GM04503 (cell line): ENCODE data around the gene PNRC2.
"Not testable (repeated sequence)": the region's sequence is repeated elsewhere in the genome, so short reads cannot be mapped to it uniquely, and the experiment has no call there.

ENCODE experiments used
- DNase-seq: peaks from one replicate; pipeline ENCODE4 v3.0.0-alpha.2; 2012; ENCODE audit warnings: low read depth

The PNRC2 gene

DNA sequence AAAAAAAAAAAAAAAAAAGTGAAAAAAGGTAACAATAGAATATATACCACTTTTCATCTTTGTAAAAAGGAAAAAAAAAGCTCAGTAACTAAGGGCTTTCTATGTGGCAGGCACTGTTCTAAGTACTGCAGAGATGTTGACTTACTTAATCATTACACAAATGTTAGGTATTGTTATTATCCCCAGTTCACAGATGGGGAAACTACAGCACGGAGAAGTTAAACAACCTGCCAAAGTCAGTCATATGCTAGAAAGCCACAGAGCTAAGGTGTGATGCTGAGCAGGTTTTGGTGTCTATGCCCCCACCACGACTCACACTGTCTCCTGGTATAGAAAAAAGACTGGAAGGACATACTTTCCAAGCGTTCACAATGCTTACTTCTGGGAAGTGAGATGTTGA is 6.6 kb upstream of the PNRC2 start:
- no peak for DNase-seq

DNA sequence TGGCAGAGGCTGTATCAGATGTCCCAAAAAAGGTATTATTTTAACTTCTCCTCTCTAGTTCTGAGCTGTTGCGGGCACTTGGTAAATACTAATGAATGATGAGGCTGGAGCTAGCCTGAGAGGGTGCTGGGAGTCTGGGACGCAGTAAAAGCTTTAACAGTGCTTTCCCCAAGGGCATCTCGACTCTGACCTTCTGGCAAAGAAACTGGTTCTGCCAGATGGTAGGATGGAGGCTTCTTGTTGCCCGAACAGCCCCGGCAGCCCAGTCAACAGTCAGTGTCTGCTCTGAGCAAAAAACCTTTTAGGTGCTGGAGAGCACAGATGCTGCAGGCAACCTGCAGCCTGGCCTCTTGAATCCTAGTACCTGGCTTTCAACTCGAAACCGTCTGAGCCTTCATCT is 2.5 kb upstream of the PNRC2 start:
- no peak for DNase-seq

DNA sequence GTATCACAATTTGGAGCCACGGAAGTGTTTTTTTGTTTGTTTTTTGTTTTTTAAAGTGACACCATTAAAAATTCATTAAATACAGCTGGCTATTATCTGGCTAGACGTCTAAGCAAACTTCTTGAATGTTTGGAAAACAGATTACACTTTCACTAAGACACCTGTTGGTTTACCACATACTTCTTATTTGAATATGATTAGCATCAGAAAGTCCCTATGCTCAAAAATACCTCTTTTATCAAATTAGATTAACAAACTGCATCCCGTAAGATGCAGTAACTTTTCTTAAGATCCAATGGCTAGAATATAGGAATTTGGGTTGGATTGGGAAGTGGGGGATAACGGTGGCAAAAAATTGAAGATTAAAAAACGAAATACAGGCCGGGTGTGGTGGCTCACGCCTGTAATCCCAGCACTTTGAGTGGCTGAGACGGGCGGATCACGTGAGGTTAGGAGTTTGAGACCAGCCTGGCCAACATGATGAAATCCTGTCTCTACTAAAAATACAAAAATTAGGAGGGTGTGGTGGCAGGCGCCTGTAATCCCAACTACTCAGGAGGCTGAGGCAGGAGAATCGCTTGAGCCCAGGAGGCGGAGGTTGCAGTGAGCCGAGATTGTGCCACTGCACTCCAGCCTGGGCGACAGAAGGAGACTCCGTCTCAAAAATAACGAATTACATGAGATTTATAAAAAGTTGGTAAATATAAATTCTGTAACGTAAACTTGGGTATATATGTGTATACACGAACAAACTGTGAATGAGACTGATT is 1.4 kb upstream of the PNRC2 start:
- not testable (repeated sequence) for DNase-seq

DNA sequence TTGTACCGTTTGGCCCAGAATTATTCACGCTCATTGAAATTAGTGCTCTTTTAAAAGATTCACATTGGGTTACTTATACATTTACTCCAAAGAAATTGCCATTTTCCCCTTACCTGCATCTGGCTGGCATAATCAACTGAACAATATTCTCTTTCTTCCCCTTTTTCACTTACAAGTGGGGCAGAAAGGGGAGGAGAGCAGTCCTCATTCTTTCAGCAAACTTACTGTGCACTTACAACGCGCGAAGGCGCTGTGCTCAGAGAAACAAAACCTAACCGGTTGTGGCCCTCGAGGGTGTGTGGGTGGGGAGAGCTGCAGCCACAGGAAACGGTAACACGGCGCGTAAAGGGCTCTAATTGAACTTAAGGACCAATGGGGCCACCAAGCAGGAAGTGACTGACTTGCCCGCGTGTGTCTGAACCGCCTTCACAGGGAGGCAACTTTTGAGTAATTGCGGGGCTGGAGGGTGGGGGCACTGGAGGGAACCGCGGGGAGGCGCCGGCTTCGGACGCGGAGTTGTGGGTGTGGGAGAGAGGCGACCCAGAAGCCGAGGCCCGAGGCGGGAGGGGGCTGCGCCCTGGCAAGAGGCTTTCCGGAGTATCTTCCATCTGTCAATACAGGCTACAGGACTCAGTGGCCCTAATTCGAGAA is 693 bp upstream of the PNRC2 start:
- peak; percentile 63 for DNase-seq

DNA sequence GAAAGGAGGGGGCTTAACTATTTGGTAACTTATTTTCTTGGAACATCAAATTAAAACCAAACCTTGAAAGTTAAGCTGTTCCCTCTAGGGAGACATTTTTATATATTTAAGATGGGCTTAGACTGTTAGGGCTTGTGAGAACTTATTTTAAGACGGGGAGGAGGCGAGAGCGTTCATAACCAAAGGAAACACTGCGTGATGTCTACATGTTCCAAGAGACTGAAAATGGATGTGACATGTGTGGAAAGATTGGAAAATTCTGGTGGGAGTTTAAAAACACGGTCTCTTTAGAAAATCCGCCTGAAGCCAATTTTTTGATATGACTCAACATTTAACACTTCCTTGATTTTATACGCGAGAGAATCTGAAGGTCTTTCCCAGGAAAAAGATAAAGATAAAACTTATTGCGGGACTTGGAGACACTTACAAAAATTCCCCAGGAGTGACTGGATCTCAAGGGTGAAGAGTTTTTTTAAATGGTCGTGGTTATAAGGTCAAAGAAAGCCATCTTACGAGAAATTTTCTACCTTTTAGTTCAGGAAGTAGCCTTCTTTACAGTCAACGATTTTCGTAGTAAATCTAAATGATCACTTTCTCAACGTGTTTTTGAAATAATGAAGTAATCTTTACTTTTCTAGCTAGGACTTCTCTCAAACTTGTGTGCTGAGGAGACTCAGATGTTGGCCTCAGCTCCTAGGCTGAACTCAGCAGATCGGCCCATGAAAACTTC is 828 bp downstream of the PNRC2 start:
- no peak for DNase-seq

DNA sequence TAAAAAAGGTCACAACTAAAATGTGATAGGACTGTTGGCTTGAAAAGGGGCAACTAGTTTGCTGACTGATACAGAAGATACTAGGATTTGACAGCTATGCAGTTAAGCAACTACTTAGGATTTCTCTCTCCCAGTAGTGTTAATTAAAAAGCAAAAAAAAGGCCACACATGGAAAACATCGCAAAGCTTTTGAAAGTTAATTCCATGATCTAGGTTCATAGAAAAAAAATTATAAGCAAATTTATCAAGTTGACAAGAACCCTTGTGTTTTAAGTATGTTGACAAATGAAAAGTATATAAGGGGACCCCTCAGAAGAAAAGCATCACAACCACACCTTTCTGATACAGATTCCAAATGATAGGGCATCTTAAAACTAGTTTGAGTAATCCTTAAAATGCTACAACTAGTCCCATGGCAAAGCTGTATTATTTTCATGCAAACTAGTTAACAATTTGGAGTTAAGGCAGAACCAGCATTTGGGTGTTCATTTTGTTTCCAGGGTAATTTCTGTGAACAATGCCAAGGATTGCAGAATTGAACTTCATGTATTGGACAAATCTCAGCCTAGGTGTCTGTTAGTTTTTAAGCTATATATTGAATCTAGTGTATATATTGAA is 4.1 kb downstream of the PNRC2 start:
- DNase-seq: no peak

DNA sequence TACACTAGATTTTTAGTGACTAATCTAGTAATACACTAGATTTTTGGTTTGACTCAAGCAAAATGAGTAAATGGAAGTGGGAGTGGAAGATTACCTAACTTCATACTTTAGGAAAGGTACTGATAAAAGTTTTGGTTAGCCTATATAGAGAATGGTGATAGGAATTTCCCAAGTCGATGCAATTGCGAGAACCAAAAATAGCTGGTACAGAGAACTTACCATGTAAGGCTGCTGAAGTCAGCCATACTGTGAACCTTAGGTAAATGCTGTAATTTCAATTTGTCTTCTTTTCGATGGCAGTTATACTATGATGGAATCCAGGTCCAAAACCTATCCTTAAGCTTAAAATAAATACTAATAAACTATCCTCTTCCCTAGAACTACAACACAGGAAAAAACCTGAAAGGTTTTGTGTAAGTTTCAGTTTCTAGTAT is 4.6 kb downstream of the PNRC2 start:
- DNase-seq: no peak

DNA sequence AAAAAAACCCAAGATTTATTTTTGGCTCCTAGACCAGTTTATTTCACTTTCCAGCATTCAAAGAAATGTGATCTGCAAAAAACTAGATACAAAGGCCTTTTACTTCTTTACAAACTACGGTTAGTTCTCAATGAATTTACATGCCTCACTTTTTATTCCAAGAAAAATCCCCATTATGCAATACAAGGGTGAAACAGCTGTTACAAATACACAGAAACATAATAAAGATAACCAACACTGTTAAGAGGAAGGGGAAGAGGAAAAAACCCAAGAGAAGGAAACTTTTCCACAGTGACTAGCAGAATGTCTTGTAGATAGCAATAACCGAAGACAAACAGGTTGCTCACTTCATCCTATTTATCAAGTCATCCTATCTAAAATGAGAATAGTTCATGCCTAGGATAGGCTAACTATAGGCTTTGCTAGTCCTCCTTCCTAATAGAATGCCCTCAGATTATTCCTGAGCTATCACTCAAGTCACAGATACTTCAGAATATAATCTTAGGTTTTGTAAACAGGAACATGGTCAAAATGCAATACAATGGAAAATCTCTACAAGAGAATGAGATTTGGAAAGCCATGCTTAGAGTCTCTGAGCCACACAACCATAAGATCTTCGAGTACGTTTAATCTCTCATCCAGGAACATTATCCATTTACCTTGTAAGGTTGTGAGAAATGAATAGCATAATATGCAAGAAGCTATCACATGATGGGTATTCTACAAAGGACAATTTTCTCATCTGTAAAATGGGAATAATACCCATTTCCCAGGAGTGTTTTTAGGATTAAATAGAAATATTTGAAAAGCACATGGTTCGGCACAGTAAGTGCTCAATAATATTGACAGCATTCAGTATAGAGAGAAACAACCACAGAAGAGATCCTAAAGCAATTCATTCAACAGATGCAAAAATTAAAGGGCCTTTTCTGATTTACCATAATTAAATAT is 5.4 kb downstream of the PNRC2 start:
- no peak for DNase-seq

DNA sequence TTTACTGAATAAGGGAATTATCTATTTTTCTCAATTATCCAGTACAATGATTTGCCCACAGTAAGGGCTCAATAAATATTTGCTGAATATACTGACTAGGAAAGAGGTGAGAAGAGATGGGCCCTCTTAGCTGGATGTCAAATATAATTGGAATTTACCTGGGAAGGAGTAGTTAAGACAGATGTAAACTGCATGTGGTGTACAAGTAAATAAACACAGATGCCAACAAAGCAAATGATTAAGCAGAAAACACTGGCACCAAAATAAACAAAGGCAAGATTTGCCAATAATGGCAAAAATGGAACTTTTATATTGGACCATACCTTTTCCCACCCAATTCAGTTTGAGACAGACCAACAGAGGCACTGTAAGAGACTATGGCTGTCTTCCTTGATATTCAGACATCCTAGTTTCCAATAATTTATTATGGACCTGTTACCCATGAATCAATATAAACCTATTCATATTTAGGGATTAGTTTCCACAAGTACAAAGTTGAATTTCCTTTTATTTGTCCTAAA is 7.4 kb downstream of the PNRC2 start:
- DNase-seq: no peak

DNA sequence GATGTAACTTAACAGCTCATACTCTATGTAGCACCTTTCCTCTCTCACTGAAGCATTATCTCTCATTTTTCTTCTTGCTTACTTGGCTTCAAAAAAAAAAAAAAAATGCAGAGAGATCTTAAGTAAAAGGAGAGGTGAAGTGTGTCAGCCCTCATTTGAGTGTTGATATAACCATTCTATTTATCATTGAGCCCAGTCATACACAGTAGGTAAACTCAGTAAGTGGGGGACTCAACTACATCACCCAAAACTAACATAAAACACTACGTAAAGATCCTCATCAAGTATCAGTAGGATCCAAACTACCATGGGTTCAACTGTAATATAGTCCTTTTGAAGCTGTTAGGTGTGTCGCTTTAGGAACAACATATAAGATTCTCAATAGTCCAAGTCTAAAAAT is 8.2 kb downstream of the PNRC2 start:
- no peak for DNase-seq

DNA sequence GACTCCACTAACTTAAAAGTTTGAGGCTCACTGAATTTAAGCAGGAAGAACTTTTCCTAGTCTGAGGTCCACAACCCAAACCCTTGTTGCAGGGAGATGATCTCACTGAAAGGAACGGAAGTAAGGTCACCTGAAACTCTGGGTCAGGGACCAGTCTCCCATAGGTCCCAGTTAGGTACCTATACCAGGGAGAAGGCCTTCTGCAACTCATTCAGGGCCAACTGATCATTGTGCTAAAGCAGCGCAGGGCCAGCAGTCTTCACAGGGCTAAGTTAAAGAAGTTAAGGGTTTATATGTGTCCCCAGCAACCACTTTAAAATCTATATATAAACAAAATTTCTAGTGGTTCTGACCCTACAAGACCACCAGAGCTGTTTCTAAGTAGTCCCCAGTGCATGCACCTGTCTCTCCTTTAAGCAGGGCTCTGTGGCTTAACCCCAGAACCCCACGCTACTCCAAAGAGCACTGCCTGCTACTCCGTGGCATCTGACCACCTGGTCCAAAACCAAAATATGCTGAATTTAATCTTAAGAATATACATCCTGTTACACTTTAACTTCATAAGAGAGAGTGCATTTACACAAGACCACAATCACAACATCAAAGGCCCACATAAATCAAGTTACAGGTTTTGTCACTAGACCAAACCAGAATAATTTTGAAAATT is 17.7 kb downstream of the PNRC2 start:
- DNase-seq: no peak

DNA sequence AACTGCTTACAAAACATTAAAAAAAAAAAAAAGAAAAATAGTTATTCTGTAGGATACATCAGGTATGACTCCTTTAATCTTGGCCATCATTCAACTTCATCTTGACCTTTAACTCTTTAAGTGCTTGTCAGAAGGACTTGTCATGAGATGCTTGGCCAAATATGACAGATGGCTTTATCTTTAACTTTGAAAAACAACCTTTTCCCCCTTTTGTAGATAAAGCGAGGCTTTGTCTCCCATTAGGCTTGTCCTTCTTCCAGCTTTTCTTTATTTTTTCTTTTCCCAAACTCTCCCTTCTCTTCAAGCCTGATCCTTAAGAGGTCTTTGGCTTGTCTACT is 18.2 kb downstream of the PNRC2 start:
- no peak for DNase-seq

DNA sequence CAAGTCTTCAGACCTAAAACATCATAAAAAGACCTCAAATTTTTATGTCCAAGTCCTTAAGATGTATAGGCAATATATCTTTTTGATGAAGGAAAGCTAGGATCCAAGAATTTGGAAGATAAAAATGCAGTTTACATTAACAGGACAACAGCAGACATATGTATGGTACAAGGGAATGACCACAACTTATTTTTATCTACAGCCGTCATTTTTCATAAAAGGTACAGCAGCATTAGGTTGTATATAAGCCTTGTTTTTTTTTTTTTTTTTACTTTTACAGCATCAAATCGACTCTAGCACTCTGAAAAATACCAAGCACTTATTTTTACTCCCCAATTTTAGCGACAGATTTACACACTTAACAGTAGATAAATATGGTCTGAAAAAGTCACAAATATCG is 19.2 kb downstream of the PNRC2 start:
- no peak for DNase-seq

DNA sequence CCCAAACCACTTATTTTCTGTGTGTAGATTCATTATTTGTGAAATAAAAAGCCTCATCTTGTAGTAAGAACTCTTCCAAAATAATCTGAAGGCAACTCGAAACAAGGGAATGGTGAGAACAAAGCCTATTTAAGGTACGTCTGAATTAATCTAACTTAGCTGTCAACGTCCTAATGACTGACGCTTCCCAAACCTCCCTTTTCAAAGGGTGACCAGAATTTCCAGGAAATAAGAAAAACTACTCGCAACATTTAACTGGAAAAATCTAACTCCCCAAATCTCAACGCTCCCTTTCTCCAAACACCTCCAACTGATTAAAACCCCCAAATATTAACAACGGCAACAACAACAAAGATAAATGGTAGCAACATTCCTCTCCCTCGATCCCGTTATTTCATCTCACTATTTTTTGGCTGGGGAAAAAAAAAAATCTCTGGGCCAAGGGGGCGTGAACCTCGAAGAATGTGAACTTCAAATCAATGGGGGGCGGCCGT is 19.8 kb downstream of the PNRC2 start:
- DNase-seq: no peak

DNA sequence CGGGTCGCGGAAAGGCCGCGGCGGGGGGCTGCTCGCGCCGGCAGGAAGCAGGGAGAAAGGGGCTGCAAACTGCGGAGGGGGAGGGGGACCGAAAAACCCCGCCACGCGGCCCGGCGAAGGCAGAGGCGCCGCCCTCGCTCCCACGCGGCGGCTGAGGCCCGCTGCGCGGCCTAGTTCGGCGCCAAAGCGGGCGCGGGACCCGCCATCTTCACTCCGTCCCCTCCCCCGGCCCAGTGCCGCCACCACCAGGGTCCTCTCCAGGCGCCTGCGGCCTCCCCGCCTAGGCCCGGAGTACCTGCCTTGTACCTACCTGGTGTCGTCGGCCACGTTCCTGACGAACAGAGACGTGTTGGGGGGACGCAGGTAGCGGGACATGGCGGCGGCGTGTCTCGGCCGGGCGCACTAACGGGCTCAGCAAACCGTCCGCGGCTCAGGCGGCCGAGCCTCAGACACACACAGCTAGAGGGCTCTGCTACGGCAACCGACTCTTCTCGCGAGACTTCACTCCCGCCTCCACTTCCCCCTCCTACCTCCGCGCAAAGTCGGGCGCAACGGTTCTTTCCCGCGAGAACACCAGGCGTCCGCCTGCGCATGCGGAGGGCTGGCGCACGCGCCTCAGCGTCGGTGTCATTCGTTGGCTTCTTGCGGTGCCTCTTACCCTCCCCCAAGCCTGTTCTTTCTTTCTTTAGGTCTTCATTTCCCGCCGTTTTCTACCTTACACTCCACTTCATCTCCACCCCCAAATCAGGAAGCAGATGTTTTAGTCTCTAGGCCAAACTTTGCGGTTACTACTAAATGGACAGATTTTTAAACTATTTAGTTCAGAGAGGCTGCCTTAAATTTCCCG is 20.5 kb downstream of the PNRC2 start, which contains the start of gene SRSF10:
Gene SRSF10 (minus strand): TSS at position 447 of the 847 bp plus-strand sequence. CDS start 72 bp downstream, at position 375.
- peak; percentile 85 for DNase-seq

DNA sequence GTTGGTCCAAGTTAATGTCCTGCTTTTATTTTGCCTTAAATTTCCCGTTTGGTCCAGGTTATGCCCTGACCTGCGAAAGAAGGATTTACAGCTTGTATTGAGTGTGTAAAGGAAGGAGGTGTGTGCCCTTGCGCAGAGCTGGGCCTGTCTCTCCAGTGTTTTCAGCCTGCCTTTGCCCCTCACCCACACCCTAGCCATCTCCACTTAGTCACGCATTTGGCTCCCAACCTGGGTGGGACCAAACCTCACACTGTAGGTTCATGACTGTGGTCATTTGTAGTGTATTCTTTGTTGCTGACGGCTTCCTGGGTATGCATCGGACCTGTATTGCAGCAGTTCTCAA is 21.1 kb downstream of the PNRC2 start:
- DNase-seq: no peak

DNA sequence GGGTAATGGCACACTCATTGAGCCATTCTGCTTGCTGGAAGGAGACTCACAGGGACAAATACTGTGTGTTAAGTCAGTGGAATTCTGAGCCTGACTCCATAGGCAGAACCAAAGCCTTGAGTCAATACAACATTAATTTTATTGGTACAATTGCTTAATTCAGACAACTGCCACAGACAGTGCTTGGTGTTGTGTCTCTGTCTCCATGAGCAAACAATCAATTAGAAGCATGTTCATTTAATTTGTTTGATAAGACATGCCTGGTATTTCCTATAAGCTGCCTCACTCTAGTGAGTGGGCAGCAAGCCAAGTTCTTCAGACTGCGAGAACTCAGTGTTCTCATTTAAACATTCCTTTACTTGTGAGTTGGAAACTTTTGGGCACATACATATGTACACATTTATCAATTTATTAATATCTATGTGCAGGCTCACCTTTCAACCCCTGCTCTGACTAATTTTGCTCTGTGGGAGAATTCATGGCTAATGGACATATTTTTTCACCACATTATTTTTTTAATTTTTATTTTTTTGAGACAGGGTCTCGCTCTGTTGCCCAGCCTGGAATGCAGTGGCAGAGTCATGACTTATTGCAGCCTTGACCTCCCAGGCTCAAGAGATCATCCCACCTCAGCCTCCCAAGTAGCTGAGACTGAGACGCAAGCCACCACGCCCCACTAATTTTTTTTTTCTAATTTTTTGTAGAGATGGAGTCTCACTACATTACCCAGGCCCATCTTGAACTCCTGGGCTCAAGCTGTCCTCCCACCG is 25.0 kb downstream of the PNRC2 start:
- peak; percentile 71 for DNase-seq

DNA sequence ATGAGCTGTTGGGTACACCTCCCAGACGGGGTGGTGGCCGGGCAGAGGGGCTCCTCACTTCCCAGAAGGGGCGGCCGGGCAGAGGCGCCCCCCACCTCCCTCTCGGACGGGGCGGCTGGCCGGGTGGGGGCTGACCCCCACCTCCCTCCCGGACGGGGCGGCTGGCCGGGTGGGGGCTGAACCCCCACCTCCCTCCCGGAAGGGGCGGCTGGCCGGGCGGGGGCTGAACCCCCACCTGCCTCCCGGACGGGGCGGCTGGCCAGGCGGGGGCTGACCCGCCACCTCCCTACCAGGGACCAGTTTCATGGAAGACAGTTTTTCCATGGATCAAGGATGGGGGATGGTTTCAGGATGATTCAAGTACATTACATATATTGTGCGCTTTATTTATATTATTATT is 27.4 kb downstream of the PNRC2 start:
- DNase-seq: not testable (repeated sequence)

DNA sequence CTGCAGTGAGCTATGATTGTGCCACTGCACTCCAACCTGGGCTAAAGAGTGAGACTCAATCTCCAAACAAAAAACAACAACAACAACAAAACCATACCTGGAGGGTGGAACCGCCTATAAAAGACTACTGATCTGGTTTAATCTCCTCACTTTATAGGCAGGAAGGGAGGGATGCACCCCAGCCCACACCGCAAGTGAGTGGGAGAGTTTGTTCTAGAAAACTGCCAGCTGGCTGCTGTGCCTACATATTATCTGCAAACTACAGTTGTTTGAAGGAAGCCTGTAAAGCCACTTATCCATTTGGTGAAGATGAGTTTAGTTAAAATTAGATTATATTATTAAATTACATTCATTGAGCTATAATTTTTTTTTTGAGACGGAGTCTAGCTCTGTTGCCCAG is 29.6 kb downstream of the PNRC2 start:
- DNase-seq: no peak
